Measurements from ENCODE around the gene SERINC5. TPM values are rescaled to one million over a fixed set of nuclear protein-coding genes. Genes with fewer than 3 reads are reported as not detected.

SERINC5 gene
- total RNA-seq, 1 experiment from 2014 or later: 52.3 TPM

DNA sequence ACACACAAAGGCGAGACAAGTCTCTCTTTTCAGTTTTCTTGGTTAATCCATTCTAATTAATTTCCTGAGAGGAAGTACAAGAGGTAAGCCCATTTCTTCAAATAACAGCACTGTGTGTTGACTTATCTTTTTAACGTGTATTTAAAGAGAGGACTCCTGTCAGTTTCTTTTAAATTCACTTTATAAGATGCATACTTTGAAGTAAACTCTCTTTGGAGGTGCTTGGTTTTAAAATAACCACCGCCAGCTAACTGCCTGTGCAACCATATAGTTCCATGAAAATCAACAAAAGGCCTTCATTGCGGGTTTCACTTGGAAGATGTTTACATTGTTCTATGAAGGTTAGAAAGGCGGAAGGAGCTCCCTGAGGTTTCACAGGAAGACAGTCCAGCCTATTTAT, 13.1 kb upstream of the SERINC5 start:
- Histone ChIP-seq H3K18ac (ENCODE audit: insufficient read length, low read depth, low read length) (no peak overlapping the region), H3K79me1 (ENCODE audit: insufficient read depth, low read depth, low read length, poor library complexity, severe bottlenecking) (no peaks in the 10 kb centered on the region), H2BK12ac (ENCODE audit: insufficient read length, low read depth, low read length) (no peak overlapping the region), H3K4me2 (ENCODE audit: insufficient read depth, insufficient read length, low read length) (no peak overlapping the region), H2BK120ac (ENCODE audit: low read depth, low read length, poor library complexity, severe bottlenecking) (no peak overlapping the region), H3K27me3 (ENCODE audit: insufficient read depth, low read length) (no peaks in the 10 kb centered on the region), H2AK5ac (ENCODE audit: insufficient read length, low read length) (no peak overlapping the region), H3K23me2 (ENCODE audit: insufficient read length, low read depth, low read length, poor library complexity, severe bottlenecking) (no peaks in the 10 kb centered on the region), H2AFZ (ENCODE audit: low read length) (no peak overlapping the region), H3K56ac (ENCODE audit: insufficient read length, low read depth, low read length) (no peak overlapping the region), H3K27ac (ENCODE audit: insufficient read length, low read depth, low read length) (no peak overlapping the region), H2BK5ac (ENCODE audit: insufficient read length, low read length) (no peak overlapping the region), H3K23ac (ENCODE audit: insufficient read length, low read depth, low read length) (no peak overlapping the region), H3K9ac (ENCODE audit: extremely low read depth, insufficient read length, low read length) (no peak overlapping the region), H4K91ac (ENCODE audit: insufficient read length, low read depth, low read length) (no peak overlapping the region), H3T11ph (ENCODE audit: low read length) (no peak overlapping the region), H4K20me1 (ENCODE audit: control insufficient read depth, insufficient read depth, insufficient read length) (no peaks in the 10 kb centered on the region), H4K5ac (ENCODE audit: insufficient read length, low read depth, low read length) (no peak overlapping the region), H2BK20ac (ENCODE audit: low read depth, low read length, poor library complexity, severe bottlenecking) (no peak overlapping the region), H3K79me2 (ENCODE audit: insufficient read depth, low read length) (no peaks in the 10 kb centered on the region), H3K9me3 (ENCODE audit: control insufficient read depth, low read depth, low read length) (no peaks in the 10 kb centered on the region), H2BK15ac (ENCODE audit: low read depth, low read length) (no peak overlapping the region), H4K8ac (replicated peaks; ENCODE audit: insufficient read length, low read depth, low read length) (no peak overlapping the region), H3K14ac (ENCODE audit: insufficient read depth, low read length) (no peak overlapping the region), H3K4ac (ENCODE audit: low read depth, low read length) (no peak overlapping the region), H3K4me1 (ENCODE audit: insufficient read depth, low read length) (no peaks in the 10 kb centered on the region; the same call in 1 of the 2 replicates)
- Mint-ChIP-seq H3K4me3 (no peak overlapping the region), H3K27me3 (ENCODE audit: low read depth) (no peaks in the 10 kb centered on the region), H3K9me3 (no peaks in the 10 kb centered on the region), H3K4me1 (peaks cover 18 to 21% of the 10 kb centered on the region in 2 experiments), H3K36me3 (ENCODE audit: insufficient read depth in 1 of 3, low read depth in 3 of 3) (no peaks in the 10 kb centered on the region), H3K27ac (peak overlapping the region; percentile 51 to 94 (median 76); a peak in 4 of 7 replicates)
- no CpG with 5 or more reads among the region's 5 CpGs for WGBS (ENCODE audit: extremely low coverage, insufficient read length, low lambda C conversion rate)
- no peak for DNase-seq
- TF ChIP-seq, protein P1, sequence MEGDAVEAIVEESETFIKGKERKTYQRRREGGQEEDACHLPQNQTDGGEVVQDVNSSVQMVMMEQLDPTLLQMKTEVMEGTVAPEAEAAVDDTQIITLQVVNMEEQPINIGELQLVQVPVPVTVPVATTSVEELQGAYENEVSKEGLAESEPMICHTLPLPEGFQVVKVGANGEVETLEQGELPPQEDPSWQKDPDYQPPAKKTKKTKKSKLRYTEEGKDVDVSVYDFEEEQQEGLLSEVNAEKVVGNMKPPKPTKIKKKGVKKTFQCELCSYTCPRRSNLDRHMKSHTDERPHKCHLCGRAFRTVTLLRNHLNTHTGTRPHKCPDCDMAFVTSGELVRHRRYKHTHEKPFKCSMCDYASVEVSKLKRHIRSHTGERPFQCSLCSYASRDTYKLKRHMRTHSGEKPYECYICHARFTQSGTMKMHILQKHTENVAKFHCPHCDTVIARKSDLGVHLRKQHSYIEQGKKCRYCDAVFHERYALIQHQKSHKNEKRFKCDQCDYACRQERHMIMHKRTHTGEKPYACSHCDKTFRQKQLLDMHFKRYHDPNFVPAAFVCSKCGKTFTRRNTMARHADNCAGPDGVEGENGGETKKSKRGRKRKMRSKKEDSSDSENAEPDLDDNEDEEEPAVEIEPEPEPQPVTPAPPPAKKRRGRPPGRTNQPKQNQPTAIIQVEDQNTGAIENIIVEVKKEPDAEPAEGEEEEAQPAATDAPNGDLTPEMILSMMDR (conservative IDR thresholded peaks at IDR 0.05): no peak

Data from H9 (cell line).